ENCODE data around the gene RBM19. TPM values are rescaled to one million over a fixed set of nuclear protein-coding genes. Genes with fewer than 3 reads are reported as not detected.

Gene RBM19
- total and polyA plus RNA-seq, 4 donors = 7.9 to 18.7 (median 9.0) TPM

GRCh38 chr12:113803759-113804140 is 162.4 kb downstream of the RBM19 start:
- H3K9me3 ChIP-seq (ENCODE audit: control insufficient read depth in 4 of 4, low read length in 3 of 4) = no peaks in the 10 kb centered on the region
- no peak overlapping the region for H3K4me3 ChIP-seq (ENCODE audit: low read depth in 1 of 3, low read length in 3 of 3)
- H3K4me1 ChIP-seq (ENCODE audit: control insufficient read depth in 4 of 4, insufficient read depth in 4 of 4, low read length in 3 of 4) = no peaks in the 10 kb centered on the region
- 91% methylated on average over 3 of the region's 3 CpGs for WGBS
- no peak overlapping the region for H3K9ac ChIP-seq (ENCODE audit: low read depth in 1 of 2, low read length in 2 of 2)
- no peak for TF ChIP-seq TAF1 (conservative IDR thresholded peaks at IDR 0.05)
- TF ChIP-seq JUND (IDR thresholded peaks at IDR 0.05) = no peak
- no peak for TF ChIP-seq YY1 (IDR thresholded peaks at IDR 0.05)
- no peak for TF ChIP-seq REST (IDR thresholded peaks at IDR 0.05)
- no peak for TF ChIP-seq EGR1 (IDR thresholded peaks at IDR 0.05; ENCODE audit: low read depth in 2 of 2)
- no peak for TF ChIP-seq FOXA1 (IDR thresholded peaks at IDR 0.05)
- no peak for TF ChIP-seq ATF3 (IDR thresholded peaks at IDR 0.05)
- no peak for TF ChIP-seq HNF4G (IDR thresholded peaks at IDR 0.05)
- TF ChIP-seq SP1 (IDR thresholded peaks at IDR 0.05) = no peak
- TF ChIP-seq NR2F2 (IDR thresholded peaks at IDR 0.05) = no peak
- no peak for TF ChIP-seq GABPA (IDR thresholded peaks at IDR 0.05 in 1 of 2, conservative IDR thresholded peaks at IDR 0.05 in 1 of 2)
- TF ChIP-seq FOXA2 (IDR thresholded peaks at IDR 0.05) = no peak
- TF ChIP-seq RXRA (IDR thresholded peaks at IDR 0.05) = no peak
- no peak for TF ChIP-seq RAD21 (IDR thresholded peaks at IDR 0.05)
- no peak for TF ChIP-seq MAX (IDR thresholded peaks at IDR 0.05)
- TF ChIP-seq CTCF (IDR thresholded peaks at IDR 0.05; ENCODE audit: low read depth, low read length, missing input control) = no peak
- TF ChIP-seq ZBTB33 (IDR thresholded peaks at IDR 0.05) = no peak
- H3K27me3 ChIP-seq (ENCODE audit: control insufficient read depth in 4 of 4, insufficient read depth in 4 of 4, low read length in 3 of 4) = no peaks in the 10 kb centered on the region
- no peaks in the 10 kb centered on the region for H3K36me3 ChIP-seq (ENCODE audit: control insufficient read depth in 4 of 4, insufficient read depth in 3 of 4, low read depth in 1 of 4, low read length in 3 of 4)
- no peak for DNase-seq (ENCODE audit: low spot score)
- no peak overlapping the region for H3K27ac ChIP-seq (ENCODE audit: low read depth in 1 of 2, low read length in 2 of 2)
